ENCODE results near the gene ADTRP. TPM values are rescaled to one million over a fixed set of nuclear protein-coding genes. Genes with fewer than 3 reads are reported as not detected.
A peak's percentile ranks its signal among the peaks of the same experiment; 100 is the strongest.

The ADTRP gene
- total RNA-seq, 1 donor from 2014 or later = 2.0 TPM

DNA sequence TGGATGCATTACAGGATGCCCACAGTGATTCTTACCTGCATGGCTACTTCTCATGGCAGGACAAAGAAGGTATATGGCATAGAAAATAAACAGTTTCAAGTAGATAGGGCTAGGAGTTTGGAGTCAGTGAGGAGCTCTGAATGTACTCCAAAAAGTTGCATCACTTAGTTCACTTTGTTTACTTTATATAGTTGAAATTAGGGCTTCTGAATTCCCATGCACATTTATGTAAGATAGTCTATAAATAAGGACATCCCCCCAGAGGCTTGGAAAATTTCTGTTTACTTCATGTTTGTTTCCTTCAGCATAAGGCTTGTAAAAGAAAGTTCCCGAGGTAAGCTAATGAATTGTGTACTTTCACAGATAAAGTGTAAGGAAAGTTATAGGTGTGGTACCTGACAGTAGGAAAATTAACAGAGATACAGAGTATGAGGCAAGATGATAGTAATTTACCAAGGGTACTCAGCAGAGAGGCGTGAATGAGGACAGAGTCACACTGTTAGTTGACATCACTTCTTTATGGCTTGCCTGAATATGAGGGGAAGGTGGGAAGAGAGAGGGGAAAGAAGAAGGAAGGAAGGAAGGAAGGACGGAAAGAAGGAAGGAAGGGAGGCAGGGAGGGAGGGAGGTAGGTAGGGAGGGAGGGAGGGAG, 51.1 kb downstream of the ADTRP start:
- intact Hi-C loops (cut with micrococcal nuclease) = no loop called here
- ATAC-seq (ENCODE audit: low read depth) (no peak), DNase-seq (no peak)
- Mint-ChIP-seq H3K4me1 (peaks cover 29% of the 10 kb centered on the region), H3K27me3 (peaks cover 20% of the 10 kb centered on the region), H3K4me3 (no peak overlapping the region), H3K9me3 (no peaks in the 10 kb centered on the region), H3K27ac (no peak overlapping the region), H3K36me3 (ENCODE audit: low read depth) (no peaks in the 10 kb centered on the region)
- TF ChIP-seq, protein P1, sequence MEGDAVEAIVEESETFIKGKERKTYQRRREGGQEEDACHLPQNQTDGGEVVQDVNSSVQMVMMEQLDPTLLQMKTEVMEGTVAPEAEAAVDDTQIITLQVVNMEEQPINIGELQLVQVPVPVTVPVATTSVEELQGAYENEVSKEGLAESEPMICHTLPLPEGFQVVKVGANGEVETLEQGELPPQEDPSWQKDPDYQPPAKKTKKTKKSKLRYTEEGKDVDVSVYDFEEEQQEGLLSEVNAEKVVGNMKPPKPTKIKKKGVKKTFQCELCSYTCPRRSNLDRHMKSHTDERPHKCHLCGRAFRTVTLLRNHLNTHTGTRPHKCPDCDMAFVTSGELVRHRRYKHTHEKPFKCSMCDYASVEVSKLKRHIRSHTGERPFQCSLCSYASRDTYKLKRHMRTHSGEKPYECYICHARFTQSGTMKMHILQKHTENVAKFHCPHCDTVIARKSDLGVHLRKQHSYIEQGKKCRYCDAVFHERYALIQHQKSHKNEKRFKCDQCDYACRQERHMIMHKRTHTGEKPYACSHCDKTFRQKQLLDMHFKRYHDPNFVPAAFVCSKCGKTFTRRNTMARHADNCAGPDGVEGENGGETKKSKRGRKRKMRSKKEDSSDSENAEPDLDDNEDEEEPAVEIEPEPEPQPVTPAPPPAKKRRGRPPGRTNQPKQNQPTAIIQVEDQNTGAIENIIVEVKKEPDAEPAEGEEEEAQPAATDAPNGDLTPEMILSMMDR (IDR thresholded peaks at IDR 0.05) = no peak
- ChIA-PET POLR2A (no interaction called here), CTCF (no interaction called here)

DNA sequence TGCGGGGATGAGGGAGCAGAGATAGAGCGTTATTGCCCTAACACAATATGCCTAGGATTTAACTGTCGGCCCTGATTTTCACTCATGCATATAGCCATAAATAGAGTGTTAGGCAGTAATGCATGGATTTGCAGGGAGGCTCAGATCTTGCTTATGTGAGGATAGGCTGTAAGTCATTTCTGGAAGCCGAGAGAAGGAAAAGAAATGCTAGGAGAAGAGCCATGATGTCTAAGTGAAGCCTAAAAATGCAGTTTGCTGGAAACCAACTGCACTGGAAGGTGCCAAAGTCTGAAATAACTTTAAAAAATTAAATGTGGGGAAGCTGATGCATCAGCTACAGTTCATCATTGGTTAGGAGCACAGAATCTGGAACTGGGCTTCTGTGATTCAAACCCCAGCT, 54.3 kb downstream of the ADTRP start:
- no peaks in the 10 kb centered on the region for H3K36me3 Mint-ChIP-seq (ENCODE audit: low read depth)
- no peak overlapping the region for H3K27ac Mint-ChIP-seq
- H3K9me3 Mint-ChIP-seq = no peaks in the 10 kb centered on the region
- peaks cover 14% of the 10 kb centered on the region for H3K27me3 Mint-ChIP-seq
- DNase-seq = no peak
- CTCF ChIA-PET = no interaction called here
- intact Hi-C loops (cut with micrococcal nuclease) = no loop called here
- peaks cover 19% of the 10 kb centered on the region for H3K4me1 Mint-ChIP-seq
- POLR2A ChIA-PET = no interaction called here
- H3K4me3 Mint-ChIP-seq = no peak overlapping the region
- ATAC-seq (ENCODE audit: low read depth) = no peak
- TF ChIP-seq, protein P1 (IDR thresholded peaks at IDR 0.05) = no peak

GRCh38 chr6:11722805-11723631, 55.6 kb downstream of the ADTRP start:
- POLR2A ChIA-PET = interaction anchor here (1.7 kb wide), 1 partner anchor 9 kb away, joined by 5 read pairs; no protein-coding TSS in a partner anchor
- H3K36me3 Mint-ChIP-seq (ENCODE audit: low read depth) = no peaks in the 10 kb centered on the region

DNA sequence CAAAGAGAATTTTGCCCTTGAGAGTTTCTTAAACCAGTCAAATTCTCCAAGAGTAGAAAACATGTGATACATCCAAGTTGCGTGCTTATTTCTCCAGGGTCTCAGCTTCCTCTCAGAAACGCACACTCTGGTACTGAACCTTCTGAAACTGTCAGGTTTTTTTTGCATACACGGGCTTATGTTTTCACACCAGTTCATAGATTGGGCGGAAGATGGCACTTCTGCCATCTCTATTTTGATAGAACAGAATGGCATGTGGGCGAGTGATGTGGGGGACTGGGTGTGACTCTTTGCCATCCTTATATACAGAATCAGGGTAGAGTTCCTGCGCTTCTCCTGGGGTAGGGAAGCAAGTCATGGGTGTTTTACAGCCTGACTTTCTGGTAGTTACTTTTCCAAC, 56.4 kb downstream of the ADTRP start:
- Mint-ChIP-seq H3K27ac (no peak overlapping the region), H3K9me3 (no peaks in the 10 kb centered on the region), H3K36me3 (ENCODE audit: low read depth) (no peaks in the 10 kb centered on the region), H3K4me1 (peaks cover 10% of the 10 kb centered on the region), H3K27me3 (peaks cover 8% of the 10 kb centered on the region), H3K4me3 (no peak overlapping the region)
- POLR2A ChIA-PET = interaction anchor here (1.7 kb wide), 1 partner anchor 10 kb away, joined by 5 read pairs; no protein-coding TSS in a partner anchor
- CTCF ChIA-PET = no interaction called here
- TF ChIP-seq, protein P1 (IDR thresholded peaks at IDR 0.05) = no peak
- DNase-seq (no peak), ATAC-seq (ENCODE audit: low read depth) (peak; percentile 52)
- intact Hi-C loops (cut with micrococcal nuclease) = no loop called here

More at GRCh38 chr6:11722805-11723631, 55.6 kb downstream of the ADTRP start:
- CTCF ChIA-PET = no interaction called here
- peak; percentile 58 for ATAC-seq (ENCODE audit: low read depth)
- H3K27ac Mint-ChIP-seq = no peak overlapping the region
- H3K4me3 Mint-ChIP-seq = no peak overlapping the region
- H3K9me3 Mint-ChIP-seq = no peaks in the 10 kb centered on the region
- H3K4me1 Mint-ChIP-seq = peaks cover 14% of the 10 kb centered on the region
- H3K27me3 Mint-ChIP-seq = peaks cover 10% of the 10 kb centered on the region
- TF ChIP-seq, protein P1 (IDR thresholded peaks at IDR 0.05) = no peak
- intact Hi-C loops (cut with micrococcal nuclease) = no loop called here
- DNase-seq = no peak

- Mint-ChIP-seq H3K36me3 (ENCODE audit: low read depth) (no peaks in the 10 kb centered on the region), H3K4me3 (no peak overlapping the region), H3K27me3 (peaks cover 2% of the 10 kb centered on the region), H3K27ac (no peak overlapping the region), H3K9me3 (no peaks in the 10 kb centered on the region), H3K4me1 (peaks cover 22% of the 10 kb centered on the region)
- ChIA-PET CTCF (no interaction called here), POLR2A (no interaction called here)
- TF ChIP-seq, protein P1 (IDR thresholded peaks at IDR 0.05) = no peak
- ATAC-seq (ENCODE audit: low read depth) (no peak), DNase-seq (no peak)
- intact Hi-C loops (cut with micrococcal nuclease) = no loop called here
Measured at GRCh38 chr6:11718463-11718862, 60.1 kb downstream of the ADTRP start.
